Right cardiac atrium (tissue), 5 donors: ENCODE measurements around the gene CIITA. TPM values are rescaled to one million over a fixed set of nuclear protein-coding genes. Genes with fewer than 3 reads are reported as not detected.

ENCODE experiments used
- ATAC-seq, 2 donors: fragments of 200-7000 bp; cut with Tn5 transposase; one replicate each; pipeline versions ENCODE4 v1.8.0 to v1.9.1; 2020; ENCODE audit warnings: moderate library complexity in 2 of 2, mild to moderate bottlenecking in 1 of 2
- DNase-seq, 3 donors: peaks; one replicate each; pipeline ENCODE4 v3.0.0-alpha.2; 2020
- H3K27ac ChIP-seq: one replicate; pipeline ENCODE4 v1.5.1; 2013; ENCODE audit warnings: mild to moderate bottlenecking, low read length, control low read depth, moderate library complexity
- H3K27me3 ChIP-seq: one replicate; pipeline ENCODE4 v1.6.1; 2013; ENCODE audit not compliant: control insufficient read depth, insufficient read depth
- H3K4me1 ChIP-seq: one replicate; pipeline ENCODE4 v1.6.1; 2013; ENCODE audit warnings: low read length; ENCODE audit not compliant: control insufficient read depth, insufficient read depth
- H3K4me3 ChIP-seq: one replicate; pipeline ENCODE4 v1.5.1; 2013; ENCODE audit warnings: low read length, control low read depth
- H3K9me3 ChIP-seq: one replicate; pipeline ENCODE4 v1.6.1; 2013; ENCODE audit warnings: low read length; ENCODE audit not compliant: control insufficient read depth
- WGBS: extraction: QIAGEN DNeasy Blood & Tissue Kit; methylation state at CpG from one replicate; pipeline ENCODE4 v1.1.7; 2013; 5-methylcytosine and 5-hydroxymethylcytosine counted together
- intact Hi-C, 4 donors: fragments of 100-400 bp; cut with DNase I; formaldehyde crosslinking; loops; one replicate each; pipeline versions ENCODE4 v1.11.0 to v1.14.0; 2022 to 2023
- polyA plus RNA-seq: library from polyadenylated mRNA; stranded (reverse); fragments of 200-250 nt; gene quantifications from one replicate; pipeline ENCODE4 v1.2.3, GENCODE V29; 2013
- total RNA-seq, 4 donors: library from RNA; stranded (reverse); fragmentation: NEBNext Ultra II Directional; extraction: Animal tissue kit (Norgen Biotek cat#: 25700); gene quantifications; one replicate each; pipeline ENCODE4 v1.2.1, GENCODE V29; 2021
- donor health status: healthy with polysubstance abuse.
- donor health status: DM: no; HTN: yes; CAD: no.
- donor health status: DM: no; HTN: no; CAD: no.
- donor health status: DM: no; HTN: yes; CAD: no; lungs with severe emphysema.
- donor health status: DM: yes; HTN: yes; CAD: no.

Gene CIITA
- total and polyA plus RNA-seq, 5 donors, result 5.3 to 9.1 (median 7.3) TPM

DNA sequence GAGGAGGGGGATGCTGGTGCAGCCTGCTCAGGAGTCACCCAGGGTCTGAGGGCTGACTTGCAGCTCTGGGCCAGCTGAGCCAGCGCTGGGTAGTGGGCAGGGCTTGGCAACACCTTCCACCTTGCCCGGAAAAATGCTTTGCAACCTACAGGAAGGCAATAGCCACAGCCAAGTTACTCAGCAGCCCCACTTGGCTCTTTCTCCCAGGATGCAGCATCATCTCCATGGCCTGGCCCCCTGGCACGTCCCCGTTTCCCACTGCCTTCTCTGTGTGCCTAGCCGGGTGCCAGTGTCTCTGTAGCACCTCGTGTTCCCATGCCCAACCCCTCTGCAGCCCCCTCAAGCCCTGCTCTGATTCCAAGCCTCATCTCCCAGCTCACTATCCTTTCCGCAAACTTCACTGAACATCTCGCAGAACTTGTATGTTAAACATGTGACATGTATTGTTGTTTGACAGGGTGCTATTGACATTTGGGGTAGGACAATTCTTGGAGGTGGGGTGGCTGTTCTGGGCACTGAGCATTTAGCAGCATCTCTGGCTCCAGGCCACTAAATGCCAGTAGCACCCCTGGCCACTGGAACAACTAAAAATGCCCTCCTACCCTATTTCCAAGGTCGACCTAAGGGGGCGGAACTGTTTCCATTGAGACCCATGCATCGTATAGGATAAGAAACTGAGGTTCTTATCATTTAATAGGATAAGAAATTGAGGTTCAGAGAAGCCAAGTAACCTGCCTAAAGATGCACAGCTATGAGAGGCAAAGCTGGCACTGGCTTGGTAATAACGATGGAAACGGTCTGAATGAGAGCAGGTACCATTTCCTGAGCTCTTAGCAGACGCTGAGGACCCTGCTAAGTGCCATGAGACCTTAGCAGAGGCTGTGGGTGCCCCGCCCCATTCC, 53.1 kb downstream of the CIITA start:
- Histone ChIP-seq H3K27me3 (no peaks in the 10 kb centered on the region), H3K27ac (no peak overlapping the region), H3K9me3 (no peaks in the 10 kb centered on the region), H3K4me1 (peaks cover 19% of the 10 kb centered on the region), H3K4me3 (no peak overlapping the region)
- intact Hi-C loops, result loop anchor here in 1 of 4 donors (10.0 kb wide), 1 partner anchor 175 kb away; no protein-coding TSS in a partner anchor
- WGBS, result 64% methylated on average over 15 of the region's 15 CpGs
- peak in 1 of 2 donors; percentile 14 for ATAC-seq
- DNase-seq, result no peak

DNA sequence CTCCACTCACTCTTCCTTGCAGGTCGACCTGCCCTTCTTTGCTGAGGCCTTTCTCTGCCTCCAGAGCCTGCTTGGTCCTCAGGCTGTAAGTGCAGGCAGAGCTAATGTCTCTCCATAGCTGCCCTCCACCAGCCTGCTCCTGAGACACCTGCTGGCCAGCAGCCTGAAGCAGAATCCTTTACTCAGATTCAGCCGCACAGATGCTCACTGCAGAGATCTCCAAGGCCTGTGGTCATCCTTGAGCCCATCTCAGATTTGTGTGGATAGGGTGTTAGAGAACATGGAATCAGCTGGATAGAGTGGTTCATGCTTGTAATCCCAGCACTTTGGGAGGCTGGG, 53.7 kb downstream of the CIITA start:
- H3K27ac ChIP-seq, result no peak overlapping the region
- no peak for ATAC-seq
- intact Hi-C loops, result no loop called here
- H3K4me1 ChIP-seq, result peaks cover 19% of the 10 kb centered on the region
- H3K4me3 ChIP-seq, result no peak overlapping the region
- no peak for DNase-seq
- no peaks in the 10 kb centered on the region for H3K9me3 ChIP-seq
- 75% methylated on average over 2 of the region's 2 CpGs for WGBS
- no peaks in the 10 kb centered on the region for H3K27me3 ChIP-seq

DNA sequence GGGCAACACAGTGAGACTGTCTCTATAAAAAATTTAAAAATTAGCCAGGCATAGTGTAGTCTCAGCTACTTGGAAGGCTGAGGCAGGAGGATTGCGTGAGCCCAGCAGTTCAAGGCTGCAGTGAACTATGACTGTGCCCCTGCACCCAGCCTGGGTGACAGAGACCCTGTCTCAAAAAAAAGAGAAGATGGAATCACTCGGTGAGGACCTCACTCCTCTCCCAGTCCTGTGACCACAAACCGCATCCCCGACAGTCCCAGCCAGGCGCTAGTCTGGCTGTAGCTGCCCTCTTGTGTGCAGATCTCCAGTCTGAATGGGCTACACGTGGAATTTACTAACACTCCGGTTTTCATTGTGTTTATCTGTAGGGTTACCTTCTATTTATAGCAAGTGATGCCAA, 54.1 kb downstream of the CIITA start:
- Histone ChIP-seq H3K27ac (no peak overlapping the region), H3K4me3 (no peak overlapping the region), H3K9me3 (no peaks in the 10 kb centered on the region), H3K27me3 (no peaks in the 10 kb centered on the region), H3K4me1 (peaks cover 19% of the 10 kb centered on the region)
- no peak for DNase-seq
- intact Hi-C loops, result no loop called here
- ATAC-seq, result no peak
- 56% methylated on average over 7 of the region's 7 CpGs for WGBS

GRCh38 chr16:10931977-10932632, 55.1 kb downstream of the CIITA start:
- WGBS, result 94% methylated on average over 11 of the region's 11 CpGs
- H3K27me3 ChIP-seq, result no peaks in the 10 kb centered on the region
- peaks cover 23% of the 10 kb centered on the region for H3K4me1 ChIP-seq
- no peak for ATAC-seq
- H3K9me3 ChIP-seq, result no peaks in the 10 kb centered on the region
- no peak overlapping the region for H3K4me3 ChIP-seq
- intact Hi-C loops, result no loop called here
- DNase-seq, result no peak
- H3K27ac ChIP-seq, result no peak overlapping the region

- no peak for ATAC-seq
- intact Hi-C loops, result no loop called here
These were observed 56.1 kb downstream of the CIITA start for GRCh38 chr16:10932959-10933710.

GRCh38 chr16:10933865-10934264, 56.9 kb downstream of the CIITA start:
- H3K27me3 ChIP-seq, result no peaks in the 10 kb centered on the region
- WGBS, result 62% methylated on average over 8 of the region's 8 CpGs
- peak in 1 of 3 donors; percentile 54 for DNase-seq
- intact Hi-C loops, result no loop called here
- peak overlapping the region; percentile 21 for H3K27ac ChIP-seq
- peaks cover 34% of the 10 kb centered on the region for H3K4me1 ChIP-seq
- no peak for ATAC-seq
- H3K9me3 ChIP-seq, result no peaks in the 10 kb centered on the region
- H3K4me3 ChIP-seq, result no peak overlapping the region

More at GRCh38 chr16:10932959-10933710, 56.1 kb downstream of the CIITA start:
- Histone ChIP-seq H3K27me3 (no peaks in the 10 kb centered on the region), H3K4me3 (no peak overlapping the region), H3K4me1 (peaks cover 30% of the 10 kb centered on the region), H3K9me3 (no peaks in the 10 kb centered on the region), H3K27ac (peak overlapping the region; percentile 21)
- DNase-seq, result no peak
- WGBS, result 74% methylated on average over 11 of the region's 11 CpGs

DNA sequence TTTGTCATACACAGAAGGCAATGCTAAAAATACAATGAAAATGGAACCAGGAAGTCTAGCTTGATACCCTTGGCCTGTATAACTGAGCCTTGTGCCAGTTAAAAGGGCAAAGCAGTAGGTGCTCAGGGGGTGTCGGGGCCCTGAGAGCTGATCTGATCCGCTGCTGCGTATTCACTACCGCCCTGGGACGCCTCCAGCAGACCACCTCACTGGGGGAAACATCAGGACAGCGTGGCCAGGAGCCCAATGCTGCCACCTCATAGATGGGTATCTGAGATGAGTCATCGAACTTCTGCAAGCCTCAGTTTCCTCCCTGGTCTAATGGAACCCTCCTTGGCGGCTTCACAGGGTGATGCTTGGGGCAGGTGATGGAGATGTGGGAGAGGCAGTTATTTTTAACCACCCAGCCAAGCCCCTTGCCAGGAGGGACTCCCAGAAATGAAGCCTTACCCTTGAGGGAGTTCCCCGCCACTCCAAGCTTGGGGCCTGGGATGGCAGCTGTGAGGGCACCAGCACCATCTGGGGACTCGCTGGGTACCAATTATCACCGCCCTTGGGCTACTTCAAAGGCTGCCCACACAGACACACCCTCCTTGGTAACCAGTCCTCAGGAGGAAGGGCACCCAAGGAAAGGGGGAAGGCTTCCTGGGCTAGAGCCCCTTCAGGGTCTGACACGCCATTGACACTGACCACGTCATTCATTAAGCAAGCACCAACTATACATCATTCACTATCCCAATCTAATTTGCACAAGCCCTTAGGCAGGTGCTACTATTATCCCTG, 57.5 kb downstream of the CIITA start:
- DNase-seq, result no peak
- Histone ChIP-seq H3K27me3 (no peaks in the 10 kb centered on the region), H3K4me1 (peaks cover 40% of the 10 kb centered on the region), H3K9me3 (no peaks in the 10 kb centered on the region), H3K27ac (no peak overlapping the region), H3K4me3 (no peak overlapping the region)
- intact Hi-C loops, result no loop called here
- 93% methylated on average over 13 of the region's 13 CpGs for WGBS
- ATAC-seq, result no peak

DNA sequence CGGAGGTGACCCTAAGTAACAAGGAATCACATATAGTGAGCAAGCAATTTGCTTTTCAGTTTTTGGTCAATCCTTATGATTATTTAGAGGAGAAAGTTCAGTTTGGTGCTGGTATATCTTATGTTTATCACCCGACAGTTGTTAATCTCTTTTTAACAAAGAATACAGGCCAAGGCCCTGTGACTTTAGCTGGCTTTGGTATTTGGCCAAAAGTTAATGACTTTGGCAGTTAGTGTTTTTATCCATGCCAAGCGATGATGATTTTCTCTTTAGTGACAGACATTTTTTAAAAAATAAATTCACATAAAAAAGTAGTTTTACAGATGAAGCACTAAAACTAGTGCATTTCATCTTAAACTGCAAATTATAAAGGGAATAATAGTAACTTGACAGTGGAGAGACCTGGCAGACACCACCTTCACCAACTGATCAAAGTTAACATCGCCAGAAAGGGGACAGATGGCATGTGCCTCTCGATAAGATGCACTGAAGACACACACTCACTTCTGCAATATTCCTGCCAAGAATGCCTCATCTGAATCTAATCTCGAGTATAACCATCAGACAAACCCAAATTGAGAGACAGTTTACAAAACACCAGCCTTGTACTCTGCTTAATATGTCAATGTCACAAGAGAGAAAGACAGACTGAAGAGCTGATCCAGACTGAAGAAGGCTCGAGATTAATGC, 58.4 kb downstream of the CIITA start:
- ATAC-seq, result no peak
- DNase-seq, result no peak
- Histone ChIP-seq H3K27me3 (no peaks in the 10 kb centered on the region), H3K4me3 (no peak overlapping the region), H3K9me3 (no peaks in the 10 kb centered on the region), H3K27ac (peak overlapping the region; percentile 47), H3K4me1 (peaks cover 38% of the 10 kb centered on the region)
- 29% methylated on average over 7 of the region's 7 CpGs for WGBS
- intact Hi-C loops, result no loop called here

GRCh38 chr16:10936272-10936984, 59.4 kb downstream of the CIITA start:
- 49% methylated on average over 8 of the region's 8 CpGs for WGBS
- ATAC-seq (no peak), DNase-seq (no peak)
- Histone ChIP-seq H3K4me1 (peaks cover 38% of the 10 kb centered on the region), H3K9me3 (no peaks in the 10 kb centered on the region), H3K27me3 (no peaks in the 10 kb centered on the region), H3K27ac (peak overlapping the region; percentile 79), H3K4me3 (no peak overlapping the region)
- intact Hi-C loops, result no loop called here
